ENCODE results near the gene ETS1. TPM values are rescaled to one million over a fixed set of nuclear protein-coding genes. Genes with fewer than 3 reads are reported as not detected.

The ETS1 gene
- total RNA-seq, 6 experiments from 2014 or later = 14.2 to 37.2 (median 23.3) TPM

DNA sequence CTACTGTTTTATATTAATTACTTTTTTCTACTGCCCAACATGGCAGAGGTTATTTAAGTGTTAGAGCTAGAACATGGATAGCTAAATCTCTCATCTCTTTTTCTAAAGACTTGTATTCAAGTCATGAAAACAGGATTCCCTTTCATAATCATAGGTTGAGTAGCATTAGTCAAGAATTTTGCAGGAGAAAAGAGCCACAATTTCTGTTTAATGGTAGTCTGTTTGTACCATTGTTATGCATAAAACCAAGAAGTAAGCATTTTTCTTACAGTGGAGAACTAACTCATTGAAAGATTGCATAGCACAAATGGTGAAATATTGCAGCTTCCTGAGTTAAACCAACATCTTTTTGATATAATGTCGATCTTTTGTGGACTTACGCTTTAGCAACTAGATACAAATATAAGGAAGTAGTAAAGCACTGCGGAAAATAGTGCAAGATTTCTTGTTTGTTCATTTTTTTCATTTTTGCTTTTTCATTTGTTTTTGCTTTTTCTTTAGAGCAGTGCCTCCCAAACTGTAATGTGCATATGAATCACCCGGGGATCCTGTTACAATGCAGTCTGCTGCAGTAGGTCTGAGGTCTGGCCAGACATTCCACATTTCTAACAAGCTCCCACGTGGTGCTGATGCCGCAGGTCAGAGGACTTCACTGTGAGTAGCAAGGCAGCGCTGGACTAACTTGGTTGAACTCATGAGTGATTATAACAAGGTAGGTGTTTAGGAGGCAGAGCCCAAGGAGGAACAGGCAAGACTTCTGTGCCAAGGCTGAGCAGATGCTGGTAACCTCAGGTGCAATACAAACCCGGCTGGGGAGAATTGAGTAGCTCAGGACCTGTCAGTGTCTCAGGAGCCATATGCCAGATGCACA is 4.6 kb downstream of the ETS1 start:
- peaks cover 0 to 8% of the 10 kb centered on the region in 2 donors for H3K27me3 ChIP-seq
- H3K9me3 ChIP-seq = no peaks in the 10 kb centered on the region
- ATAC-seq (peak; percentile 33 to 58 (median 51)), DNase-seq (no peak)
- no peaks in the 10 kb centered on the region for H3K36me3 ChIP-seq
- no peak overlapping the region for H3K27ac ChIP-seq
- no peaks in the 10 kb centered on the region for H3K4me1 ChIP-seq
- 18% methylated on average over 8 of the region's 8 CpGs for WGBS (ENCODE audit: insufficient coverage, low coverage, low lambda C conversion rate, missing lambda C conversion rate)
- TF ChIP-seq CTCF (IDR thresholded peaks at IDR 0.05) = no peak
- no peak for TF ChIP-seq POLR2A (IDR thresholded peaks at IDR 0.05)
- H3K4me3 ChIP-seq = no peak overlapping the region
- intact Hi-C loops (cut with DNase I) = no loop called here

DNA sequence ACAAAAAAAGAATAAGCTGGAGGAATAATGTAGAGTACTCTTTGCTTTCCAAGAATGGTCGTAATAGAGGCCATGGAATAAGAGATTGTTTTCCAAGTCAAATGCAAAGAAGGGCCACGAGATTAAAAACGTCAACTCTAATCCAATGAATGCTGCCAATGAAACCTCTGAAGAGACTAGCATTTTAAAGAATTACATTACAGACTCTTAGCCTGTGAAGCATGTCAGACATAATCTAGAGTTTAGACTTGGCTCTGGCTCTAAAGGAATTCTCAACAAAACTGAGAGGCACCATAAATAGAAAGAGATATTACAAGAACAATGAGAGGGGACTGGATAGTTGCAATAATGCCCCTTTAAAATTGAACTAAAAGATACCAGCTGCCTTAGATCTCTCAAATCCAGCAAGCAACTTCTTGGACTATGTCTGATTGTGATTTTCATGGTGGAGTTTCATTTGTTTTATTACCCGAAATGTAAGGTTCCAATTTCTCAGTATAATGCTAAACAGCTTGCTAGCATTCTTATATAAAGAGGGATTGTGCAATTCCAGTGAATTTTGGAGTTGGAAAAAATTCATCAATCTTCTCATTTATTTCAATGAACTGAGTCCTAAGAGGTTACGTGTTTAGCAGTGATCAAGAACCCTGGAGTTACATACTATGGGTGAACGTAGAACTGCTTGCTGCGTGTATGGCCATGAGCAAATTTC is 5.6 kb downstream of the ETS1 start:
- intact Hi-C loops (cut with DNase I) = no loop called here
- DNase-seq (no peak), ATAC-seq (no peak)
- no peak overlapping the region for H3K27ac ChIP-seq
- H3K27me3 ChIP-seq = peaks cover 0 to 5% of the 10 kb centered on the region in 2 donors
- TF ChIP-seq POLR2A (IDR thresholded peaks at IDR 0.05) = no peak
- TF ChIP-seq CTCF (IDR thresholded peaks at IDR 0.05) = no peak
- H3K4me1 ChIP-seq = no peaks in the 10 kb centered on the region
- no peaks in the 10 kb centered on the region for H3K36me3 ChIP-seq
- H3K4me3 ChIP-seq = no peak overlapping the region
- WGBS (ENCODE audit: insufficient coverage, low coverage, low lambda C conversion rate, missing lambda C conversion rate) = 56% methylated on average over 7 of the region's 7 CpGs
- H3K9me3 ChIP-seq = no peaks in the 10 kb centered on the region

DNA sequence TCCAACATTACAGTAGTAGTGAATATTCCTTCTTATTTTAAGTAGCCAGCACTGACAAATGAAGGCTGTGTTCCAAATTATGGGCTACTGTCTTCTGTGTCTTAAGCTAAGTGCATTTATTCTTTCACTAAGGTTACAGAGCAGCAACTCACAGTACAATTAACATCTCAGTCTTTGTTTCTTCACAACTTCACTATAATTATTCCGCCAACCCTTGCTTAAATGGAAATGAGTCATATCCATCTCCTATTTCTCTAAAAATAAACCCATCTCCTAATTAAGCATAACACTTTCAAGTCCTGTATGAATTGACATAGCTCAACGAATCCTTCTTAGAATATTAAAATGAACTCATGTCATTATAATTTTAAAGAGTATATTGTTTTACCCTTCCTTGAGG is 6.7 kb downstream of the ETS1 start:
- no peak for TF ChIP-seq POLR2A (IDR thresholded peaks at IDR 0.05)
- no peak for TF ChIP-seq CTCF (IDR thresholded peaks at IDR 0.05)

GRCh38 chr11:128579798-128580504 is 7.4 kb downstream of the ETS1 start:
- Histone ChIP-seq H3K36me3 (no peaks in the 10 kb centered on the region), H3K27ac (no peak overlapping the region), H3K4me1 (no peaks in the 10 kb centered on the region), H3K4me3 (no peak overlapping the region), H3K9me3 (no peaks in the 10 kb centered on the region), H3K27me3 (peaks cover 0 to 5% of the 10 kb centered on the region in 2 donors)
- peak in 1 of 4 donors; percentile 22 for ATAC-seq
- intact Hi-C loops (cut with DNase I) = no loop called here
- no peak for DNase-seq
- WGBS (ENCODE audit: insufficient coverage, low coverage, low lambda C conversion rate, missing lambda C conversion rate) = 44% methylated on average over 4 of the region's 4 CpGs
- no peak for TF ChIP-seq CTCF (IDR thresholded peaks at IDR 0.05)
- TF ChIP-seq POLR2A (IDR thresholded peaks at IDR 0.05) = no peak

More for the DNA sequence above, 6.7 kb downstream of the ETS1 start:
- Histone ChIP-seq H3K27me3 (peaks cover 0 to 5% of the 10 kb centered on the region in 2 donors), H3K9me3 (no peaks in the 10 kb centered on the region), H3K4me3 (no peak overlapping the region), H3K4me1 (no peaks in the 10 kb centered on the region), H3K27ac (no peak overlapping the region), H3K36me3 (no peaks in the 10 kb centered on the region)
- DNase-seq (no peak), ATAC-seq (peak in 1 of 4 donors; percentile 28)
- WGBS (ENCODE audit: insufficient coverage, low coverage, low lambda C conversion rate, missing lambda C conversion rate) = 36% methylated on average over 2 of the region's 2 CpGs
- intact Hi-C loops (cut with DNase I) = no loop called here
